Fibroblast of lung (primary cell): ENCODE data around the gene DAZAP1.

ENCODE experiments used
- CTCF ChIP-seq, 2 donors: IDR thresholded peaks in 1 of 2; conservative IDR thresholded peaks in 1 of 2; 1 replicate in 1 of 2; 2 replicates in 1 of 2; pipeline ENCODE4 v1.5.1; 2011 to 2012; ENCODE audit warnings: low read length in 2 of 2, control low read depth in 1 of 2, inconsistent platforms in 1 of 2, low read depth in 1 of 2, mild to moderate bottlenecking in 1 of 2
- EZH2 ChIP-seq: IDR thresholded peaks from 2 replicates; pipeline ENCODE4 v1.5.1; 2012; ENCODE audit warnings: low read length, control low read depth, mild to moderate bottlenecking; ENCODE audit errors: missing control alignments

DNA sequence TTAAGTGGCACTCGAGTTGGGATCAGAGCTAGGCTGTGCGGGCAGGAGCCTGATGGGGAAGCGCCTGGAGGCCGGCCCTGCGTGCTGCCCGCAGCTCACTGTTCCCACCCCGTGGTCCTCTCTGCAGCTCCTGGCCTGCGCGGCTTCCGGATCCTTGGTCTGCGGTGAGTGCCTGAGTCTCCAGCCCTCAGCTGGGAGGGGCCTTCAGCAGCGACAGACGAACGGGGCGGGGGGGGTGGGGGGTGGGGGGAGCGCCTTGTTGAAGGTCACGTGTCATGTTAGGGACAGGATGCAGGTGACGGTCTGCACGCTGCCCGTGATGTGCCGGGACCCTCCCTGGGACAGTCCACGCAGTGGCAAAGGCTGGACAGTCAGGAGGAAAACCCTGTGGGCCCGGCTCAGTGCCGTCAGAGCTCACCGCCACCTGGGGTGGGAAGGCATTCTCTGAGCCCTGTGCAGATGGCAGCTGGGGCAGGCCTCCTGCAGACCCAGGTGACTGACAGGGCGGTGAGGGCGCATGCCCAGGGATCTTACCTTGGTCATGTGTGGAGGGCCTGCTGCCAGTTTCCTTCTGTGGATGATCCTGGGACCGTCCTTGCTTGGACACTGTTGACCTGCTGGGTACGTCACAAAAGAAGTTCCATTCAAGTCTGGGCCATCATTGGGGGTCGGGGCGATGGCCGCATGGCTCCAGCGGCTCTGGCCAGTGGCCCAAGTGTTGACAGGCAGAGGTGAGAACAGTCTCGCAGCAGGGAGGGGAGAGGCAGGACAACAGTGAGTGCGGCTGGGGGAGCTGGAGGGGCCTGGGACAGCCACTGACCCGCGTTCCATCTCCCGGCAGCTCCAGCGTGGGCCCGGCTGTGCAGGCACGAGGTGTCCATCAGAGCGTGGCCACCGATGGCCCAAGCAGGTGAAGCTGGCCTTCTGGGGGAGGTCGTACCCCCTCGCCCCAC lies 19.4 kb upstream of the DAZAP1 start:
- TF ChIP-seq CTCF (conservative IDR thresholded peaks at IDR 0.05 in 1 of 2, IDR thresholded peaks at IDR 0.05 in 1 of 2; ENCODE audit: low read depth in 1 of 2, low read length in 2 of 2) (no peak), EZH2 (no peak)
